Osteoblast (primary cell): ENCODE results near the gene MTA2. TPM values are rescaled to one million over a fixed set of nuclear protein-coding genes. Genes with fewer than 3 reads are reported as not detected.

Experiments
- DNase-seq: peaks from one replicate; pipeline ENCODE4 v3.0.0; 2011; ENCODE audit warnings: low spot score, mixed read lengths; ENCODE audit not compliant: insufficient read length; ENCODE audit errors: missing footprints
- H2AFZ ChIP-seq: 2 replicates; pipeline ENCODE4 v1.6.0; 2011; ENCODE audit warnings: mild to moderate bottlenecking, low read length
- H3K27ac ChIP-seq: 2 replicates; pipeline ENCODE4 v1.5.1; 2011; ENCODE audit warnings: mild to moderate bottlenecking, low read depth, low read length, moderate library complexity
- H3K27me3 ChIP-seq: 2 replicates; pipeline ENCODE4 v1.6.0; 2012; ENCODE audit warnings: mild to moderate bottlenecking, control low read depth, inconsistent platforms, low read length, moderate library complexity; ENCODE audit not compliant: insufficient read depth
- H3K36me3 ChIP-seq: 2 replicates; pipeline ENCODE4 v1.5.1; 2011; ENCODE audit warnings: mild to moderate bottlenecking, low read length, control low read depth, moderate library complexity; ENCODE audit not compliant: insufficient read depth
- H3K4me1 ChIP-seq: 2 replicates; pipeline ENCODE4 v1.5.1; 2011; ENCODE audit warnings: mild to moderate bottlenecking, low read length, control low read depth, moderate library complexity; ENCODE audit not compliant: insufficient read depth
- H3K4me2 ChIP-seq: 2 replicates; pipeline ENCODE4 v1.6.0; 2011; ENCODE audit warnings: mild to moderate bottlenecking, low read length; ENCODE audit not compliant: insufficient read depth
- H3K4me3 ChIP-seq: fragments of 200-600 bp; sonication (generic); 3 replicates; pipeline ENCODE4 v1.5.1; 2012; ENCODE audit warnings: mild to moderate bottlenecking, low read length, inconsistent platforms; ENCODE audit not compliant: insufficient read depth
- H3K79me2 ChIP-seq: 2 replicates; pipeline ENCODE4 v1.6.0; 2012; ENCODE audit warnings: mild to moderate bottlenecking, low read length, control low read depth, inconsistent platforms; ENCODE audit not compliant: insufficient read depth
- H3K9me3 ChIP-seq: 2 replicates; pipeline ENCODE4 v1.5.1; 2011; ENCODE audit warnings: low read depth, low read length, control low read depth
- H4K20me1 ChIP-seq: 2 replicates; pipeline ENCODE4 v1.6.0; 2012; ENCODE audit warnings: mild to moderate bottlenecking, low read length, control low read depth; ENCODE audit not compliant: insufficient read depth
- CTCF ChIP-seq: IDR thresholded peaks from 2 replicates; pipeline ENCODE4 v1.5.1; 2011; ENCODE audit warnings: mild to moderate bottlenecking, low read depth, low read length, moderate library complexity; ENCODE audit errors: extremely low read depth
- total RNA-seq: library from RNA; depleted of rRNA; stranded (reverse); fragments of >200 nt; gene quantifications from 2 replicates; pipeline ENCODE4 v1.2.3, GENCODE V29; 2012

Gene MTA2
- total RNA-seq, 1 donor = 102 TPM

GRCh38 chr11:62559204-62559603, 42.5 kb downstream of the MTA2 start:
- Histone ChIP-seq H3K9me3 (no peaks in the 10 kb centered on the region), H4K20me1 (peaks cover 36% of the 10 kb centered on the region), H3K4me1 (peaks cover 48% of the 10 kb centered on the region), H2AFZ (no peak overlapping the region), H3K27ac (no peak overlapping the region), H3K36me3 (peaks cover 58% of the 10 kb centered on the region), H3K79me2 (peaks cover 24% of the 10 kb centered on the region), H3K4me3 (no peak overlapping the region), H3K27me3 (no peaks in the 10 kb centered on the region), H3K4me2 (no peak overlapping the region)
- DNase-seq = peak; percentile 31
- no peak for TF ChIP-seq CTCF

- no peak overlapping the region for H3K4me3 ChIP-seq
- H2AFZ ChIP-seq = no peak overlapping the region
- peaks cover 53% of the 10 kb centered on the region for H3K4me1 ChIP-seq
- H3K27me3 ChIP-seq = no peaks in the 10 kb centered on the region
- no peak for TF ChIP-seq CTCF
- H3K36me3 ChIP-seq = peaks cover 54% of the 10 kb centered on the region
- peaks cover 35% of the 10 kb centered on the region for H4K20me1 ChIP-seq
- no peak overlapping the region for H3K4me2 ChIP-seq
- H3K9me3 ChIP-seq = no peaks in the 10 kb centered on the region
- H3K79me2 ChIP-seq = peaks cover 20% of the 10 kb centered on the region
- DNase-seq = peak; percentile 4
- H3K27ac ChIP-seq = no peak overlapping the region
Observed at GRCh38 chr11:62558669-62559068, 43.0 kb downstream of the MTA2 start.

- DNase-seq = peak; percentile 30
- H3K4me3 ChIP-seq = no peak overlapping the region
Observed at GRCh38 chr11:62556875-62557631, 44.6 kb downstream of the MTA2 start.

More at GRCh38 chr11:62556875-62557631, 44.6 kb downstream of the MTA2 start:
- Histone ChIP-seq H3K9me3 (no peaks in the 10 kb centered on the region), H2AFZ (no peak overlapping the region), H3K4me2 (peak overlapping the region; percentile 76), H3K4me1 (peaks cover 69% of the 10 kb centered on the region), H3K27me3 (no peaks in the 10 kb centered on the region), H3K79me2 (peaks cover 15% of the 10 kb centered on the region), H4K20me1 (peaks cover 24% of the 10 kb centered on the region), H3K27ac (peak overlapping the region; percentile 85), H3K36me3 (peaks cover 39% of the 10 kb centered on the region)
- no peak for TF ChIP-seq CTCF
